ENCODE data around the gene AMIGO2.

DNA sequence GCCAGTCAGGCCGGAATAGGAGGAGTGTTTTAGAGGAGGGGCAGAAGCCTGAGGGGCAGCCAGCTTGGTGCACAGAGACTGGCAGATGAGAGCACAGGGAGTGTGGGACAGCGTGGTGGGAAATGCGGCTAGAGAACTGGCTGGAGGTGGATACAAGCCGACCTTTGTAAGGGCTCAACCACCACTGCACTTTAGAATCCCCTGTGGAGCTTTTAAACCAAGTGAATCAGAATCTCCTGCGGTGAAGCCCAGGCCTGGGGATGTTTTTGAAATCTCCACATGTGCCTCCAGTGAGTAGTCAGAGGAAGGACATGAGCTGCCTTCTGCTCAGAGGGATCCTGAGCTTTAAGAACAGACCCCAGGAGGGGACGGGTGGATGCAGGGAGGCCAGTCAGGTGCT, 11.2 kb downstream of the AMIGO2 start:
- TF ChIP-seq CTCF (conservative IDR thresholded peaks at IDR 0.05; ENCODE audit: low read depth, low read length) (no peak), EZH2 (IDR thresholded peaks at IDR 0.05; ENCODE audit: low read length, unreplicated experiment) (no peak), EZH2phosphoT487 (IDR thresholded peaks at IDR 0.05; ENCODE audit: borderline replicate concordance, low read length) (no peak)

Measured in PC-3 (cell line).